Measurements from ENCODE around the gene ALX3.
A peak's percentile ranks its signal among the peaks of the same experiment; 100 is the strongest.

Gene ALX3

DNA sequence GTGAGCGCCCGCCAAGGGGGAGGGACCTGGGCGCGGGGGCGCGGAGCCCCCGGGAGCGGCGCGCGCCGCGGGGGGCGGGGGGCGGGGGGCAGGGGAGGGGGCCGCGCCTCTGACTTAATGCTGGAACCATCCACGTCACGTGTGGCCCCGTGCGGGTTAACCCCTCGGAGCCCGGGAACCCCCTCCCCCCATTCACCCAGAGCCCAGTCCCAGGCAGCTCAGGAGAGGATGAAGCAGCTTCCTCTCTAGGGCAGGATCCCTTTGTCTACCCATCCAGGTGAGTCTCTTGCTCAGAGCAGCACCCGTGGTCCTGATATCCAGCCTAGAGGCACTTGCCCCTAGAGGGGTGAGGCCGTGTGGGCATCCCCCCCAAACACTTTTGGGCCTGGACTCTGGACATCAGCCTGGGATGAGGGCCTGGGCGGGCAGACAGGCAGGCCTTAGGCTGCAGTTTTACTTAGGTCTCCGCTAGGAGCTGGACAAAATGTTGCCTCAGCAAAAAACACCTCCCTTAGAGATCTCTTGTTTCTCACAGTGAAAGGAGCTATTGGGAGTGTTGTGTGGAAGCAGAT, at the start of gene ALX3:
Gene ALX3, minus strand, starts transcription at position 2 of the 572 bp plus-strand sequence. CDS start 60 bp downstream, outside the sequence.
- no peak for DNase-seq

DNA sequence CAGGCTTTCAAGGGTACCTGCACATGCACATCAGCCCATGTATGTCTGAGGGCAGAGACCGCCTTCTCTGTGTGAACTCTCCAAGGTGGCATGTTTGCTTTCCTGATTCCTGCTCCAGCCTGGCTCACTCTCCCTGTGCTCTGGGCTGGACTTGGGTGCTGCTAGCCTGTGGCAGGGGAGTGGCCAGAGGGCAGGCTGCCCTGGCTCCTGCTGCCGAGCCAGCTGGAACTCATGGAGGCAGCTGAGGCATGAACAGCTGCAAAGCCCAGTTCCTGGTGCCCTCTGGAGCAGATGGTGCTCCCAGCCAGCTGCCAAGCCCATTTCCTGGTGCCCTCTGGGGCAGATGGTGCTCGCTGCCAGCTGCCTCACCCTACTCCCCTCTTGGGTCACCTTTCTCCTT, 49.4 kb upstream of the ALX3 start:
- no peak for DNase-seq

DNA sequence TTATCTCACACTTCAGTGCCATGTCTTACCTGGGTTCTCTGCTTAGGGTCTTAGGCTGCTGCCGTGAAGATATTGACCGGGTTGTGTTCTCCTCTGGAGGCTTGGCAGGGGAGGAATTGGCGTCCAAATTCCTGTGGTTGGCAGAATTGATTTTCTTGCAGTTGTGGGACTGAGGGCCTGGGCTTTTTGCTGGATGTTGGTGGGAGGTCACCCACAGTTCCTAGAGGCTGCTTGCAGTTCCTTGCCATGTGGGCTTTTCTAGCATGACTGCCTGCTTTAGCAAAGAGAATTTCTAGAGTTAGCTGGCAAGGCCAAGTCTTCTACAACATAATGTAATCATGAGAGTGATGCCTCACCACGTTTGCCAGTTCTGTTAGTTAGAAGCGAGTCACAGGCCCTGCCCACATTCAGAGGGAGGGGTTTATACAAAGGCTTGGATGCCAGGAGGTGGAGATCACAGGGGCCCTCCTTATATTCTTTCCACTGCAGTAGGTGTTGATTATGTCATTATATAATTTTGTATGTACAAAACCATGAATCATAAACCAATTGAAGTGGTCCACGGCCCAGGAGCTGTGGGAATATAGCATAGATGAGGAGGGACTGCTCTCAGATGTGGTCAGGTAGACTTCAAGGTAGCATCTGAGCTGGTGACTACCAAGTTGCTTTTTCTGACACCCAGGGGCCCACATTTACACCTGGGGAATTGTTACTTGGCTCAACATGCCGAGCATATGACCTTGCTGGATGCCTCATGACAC, 48.3 kb upstream of the ALX3 start:
- DNase-seq: no peak

DNA sequence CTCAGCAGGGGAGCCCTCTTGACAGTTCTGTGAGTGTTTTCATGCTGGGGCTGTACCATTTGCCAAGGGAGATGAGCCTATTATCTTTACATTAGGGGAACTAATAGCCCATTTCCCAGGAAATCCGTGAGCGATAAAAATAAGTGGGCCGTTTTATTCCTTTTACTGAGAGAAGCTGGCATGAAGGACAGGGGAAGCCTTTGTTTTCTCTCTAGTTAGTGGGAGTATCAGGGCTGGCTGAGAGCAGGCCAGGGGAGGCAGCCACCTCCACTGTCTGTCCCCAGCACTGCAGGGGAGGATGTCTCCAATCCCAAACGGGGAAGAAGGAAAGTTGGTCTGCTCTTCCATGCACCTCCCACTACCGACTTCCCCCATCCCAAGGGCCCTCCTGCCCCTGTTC, 44.3 kb upstream of the ALX3 start:
- DNase-seq: no peak

DNA sequence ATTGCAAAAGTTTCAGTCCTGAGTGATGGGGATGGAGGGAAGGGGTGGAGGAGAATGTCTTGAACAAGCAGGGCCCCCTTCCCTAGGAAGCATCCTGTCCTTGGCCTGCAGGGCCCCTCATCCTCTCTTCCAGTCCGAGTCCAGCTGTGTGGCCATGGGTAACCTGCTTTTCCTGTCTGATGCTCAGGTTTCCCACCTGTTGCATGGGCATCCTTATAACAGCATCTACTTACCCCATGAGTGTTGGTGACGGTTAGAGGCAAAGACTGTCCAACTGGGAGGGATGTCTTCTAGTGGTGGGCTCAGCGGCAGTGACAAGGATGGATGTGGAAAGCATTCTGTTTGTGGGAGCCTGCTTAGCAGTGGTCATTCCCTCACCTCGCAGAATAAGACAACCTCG, 43.7 kb upstream of the ALX3 start:
- no peak for DNase-seq

DNA sequence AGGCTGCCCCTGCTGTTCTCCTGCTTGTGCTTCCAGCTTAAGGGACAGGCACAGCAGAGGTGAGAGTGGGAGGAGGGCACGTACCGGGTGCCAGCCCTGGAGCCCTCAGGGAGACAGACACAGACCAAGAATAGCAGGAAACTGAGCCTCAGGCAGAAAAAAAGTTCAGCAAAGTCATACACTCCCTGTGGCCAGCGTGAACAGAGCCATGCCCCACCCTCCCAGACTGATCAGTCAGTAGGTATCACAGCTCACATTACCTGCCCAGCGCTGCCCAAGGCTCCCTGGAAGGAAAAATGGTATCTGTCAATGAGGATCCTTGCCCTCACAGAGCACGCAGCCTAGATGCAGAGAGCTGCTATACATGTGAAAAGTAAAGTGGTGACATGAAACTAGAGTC, 43.1 kb upstream of the ALX3 start:
- DNase-seq: no peak

DNA sequence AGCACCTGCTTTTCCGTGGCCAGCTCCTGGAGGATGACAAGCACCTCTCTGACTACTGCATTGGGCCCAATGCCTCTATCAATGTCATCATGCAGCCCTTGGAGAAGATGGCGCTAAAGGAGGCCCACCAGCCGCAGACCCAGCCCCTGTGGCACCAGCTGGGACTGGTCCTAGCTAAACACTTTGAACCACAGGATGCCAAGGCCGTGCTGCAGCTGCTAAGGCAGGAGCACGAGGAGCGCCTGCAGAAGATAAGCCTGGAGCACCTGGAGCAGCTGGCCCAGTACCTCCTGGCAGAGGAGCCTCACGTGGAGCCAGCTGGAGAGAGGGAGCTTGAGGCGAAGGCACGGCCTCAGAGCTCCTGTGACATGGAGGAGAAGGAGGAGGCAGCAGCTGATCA, 42.2 kb upstream of the ALX3 start:
- DNase-seq: no peak

DNA sequence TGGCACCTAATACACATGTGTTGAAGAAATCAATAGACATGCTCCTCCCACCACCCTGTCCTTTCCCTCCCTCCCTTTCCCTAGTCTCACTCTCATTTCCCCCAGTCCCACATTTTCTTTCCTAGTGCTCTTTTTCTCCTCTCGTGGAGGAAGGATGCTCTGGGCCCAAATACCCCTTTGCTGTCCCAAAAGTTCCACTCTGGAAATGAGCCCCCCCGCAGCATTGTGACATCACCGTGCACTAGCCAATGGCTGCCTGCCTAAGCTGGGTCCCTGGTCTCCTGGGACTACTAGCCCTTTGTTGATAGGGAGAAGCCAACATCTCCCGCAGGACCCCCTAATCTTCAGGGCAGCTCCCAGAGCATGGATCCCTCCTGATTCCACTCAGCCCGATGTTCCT, 41.7 kb upstream of the ALX3 start, which contains the start of gene UBL4B:
Gene UBL4B, plus strand, starts transcription at position 301 of the 400 bp plus-strand sequence. Its CDS starts 92 bp downstream, at position 393.
- DNase-seq: no peak

DNA sequence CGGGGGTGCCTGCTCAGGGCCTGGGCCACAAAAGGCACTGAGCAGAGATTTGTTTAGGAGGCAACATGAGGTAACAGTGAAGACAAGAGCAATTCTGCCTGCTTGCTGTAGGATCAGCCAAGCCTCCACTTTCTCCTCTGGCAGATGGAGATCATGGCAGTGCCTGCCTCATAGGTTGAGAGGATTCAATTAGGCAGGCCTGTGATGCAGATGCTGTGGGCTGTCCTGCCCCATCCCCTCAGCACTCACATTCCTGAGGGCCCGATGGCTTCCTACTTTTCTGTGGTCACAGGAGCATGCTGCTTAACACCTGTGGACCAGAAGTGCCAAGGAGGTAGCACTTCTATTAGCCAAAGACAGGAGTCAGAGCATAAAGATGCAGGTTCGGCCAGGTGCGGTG, 40.6 kb upstream of the ALX3 start:
- no peak for DNase-seq

DNA sequence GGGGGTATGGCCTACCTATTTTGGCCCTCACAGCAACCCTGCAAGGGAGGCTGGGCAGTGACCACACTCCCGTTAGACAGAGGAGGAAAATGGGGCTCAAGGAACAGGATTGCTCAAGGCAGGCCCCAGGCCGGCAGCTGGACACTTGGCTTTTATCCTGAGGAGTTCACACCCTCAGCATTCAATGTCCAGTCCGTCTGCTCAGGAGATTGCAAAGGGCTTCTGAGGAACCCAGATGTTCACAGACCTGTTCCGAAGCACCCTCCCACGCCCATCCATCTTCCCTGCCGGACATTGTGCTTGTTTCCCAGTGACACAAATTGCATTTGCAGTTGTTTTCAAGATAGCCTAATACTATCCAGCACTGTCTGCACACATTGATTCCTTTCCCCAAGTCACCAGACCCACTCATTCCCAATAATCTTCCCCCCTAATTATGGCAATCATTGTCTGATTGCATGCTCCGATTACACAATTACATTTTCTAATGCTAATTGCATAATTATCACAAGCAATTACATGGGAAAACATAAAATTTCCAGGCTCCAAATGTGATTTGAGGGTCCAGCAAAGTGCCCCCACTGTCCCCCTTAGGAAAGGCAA, 37.5 kb upstream of the ALX3 start:
- no peak for DNase-seq

DNA sequence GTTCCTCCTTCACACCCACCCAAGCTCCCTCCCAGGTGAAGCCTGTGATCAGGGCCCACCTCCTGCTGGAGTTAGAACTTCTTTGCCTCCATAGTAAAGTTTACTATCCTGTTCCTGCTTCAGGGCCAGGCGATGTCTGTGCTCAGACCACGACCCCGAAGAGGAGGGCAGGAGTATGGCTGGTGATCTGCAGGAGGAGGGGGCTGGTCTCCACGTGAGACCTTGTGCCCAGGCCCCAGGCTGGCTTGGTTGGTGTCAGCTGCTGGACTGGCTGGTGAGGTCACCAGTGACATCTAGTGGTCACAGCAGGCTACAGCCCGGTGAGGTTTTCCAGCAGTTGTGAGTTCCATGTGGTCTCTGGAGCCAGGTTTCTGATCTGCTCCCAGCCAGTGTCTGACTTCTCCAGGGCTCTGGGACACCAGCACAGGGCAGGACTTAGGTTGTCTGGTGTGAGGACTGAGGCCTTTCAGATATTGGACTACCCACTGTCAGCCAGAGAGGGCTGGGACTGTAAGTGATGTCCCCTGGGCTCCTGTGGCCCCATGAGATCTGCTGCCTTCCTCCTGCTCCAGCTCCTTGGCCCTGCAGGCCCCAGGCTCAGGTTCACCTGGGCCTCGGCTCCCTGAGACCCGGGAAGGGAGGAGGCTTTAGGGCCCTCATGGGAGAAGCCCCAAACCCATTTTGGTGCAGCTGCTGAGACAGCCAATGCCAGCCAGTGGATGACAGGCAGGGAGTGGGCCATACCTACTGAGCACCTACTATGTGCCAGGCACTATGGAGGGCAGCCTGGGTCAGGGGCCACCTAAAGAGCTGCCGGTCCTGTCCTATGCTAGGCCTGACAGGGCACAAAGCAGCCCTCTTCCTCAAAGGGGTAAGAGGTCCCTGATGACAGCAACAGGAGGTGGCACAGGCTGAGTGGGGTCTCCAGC, 35.8 kb upstream of the ALX3 start:
- DNase-seq: peak; percentile 63

DNA sequence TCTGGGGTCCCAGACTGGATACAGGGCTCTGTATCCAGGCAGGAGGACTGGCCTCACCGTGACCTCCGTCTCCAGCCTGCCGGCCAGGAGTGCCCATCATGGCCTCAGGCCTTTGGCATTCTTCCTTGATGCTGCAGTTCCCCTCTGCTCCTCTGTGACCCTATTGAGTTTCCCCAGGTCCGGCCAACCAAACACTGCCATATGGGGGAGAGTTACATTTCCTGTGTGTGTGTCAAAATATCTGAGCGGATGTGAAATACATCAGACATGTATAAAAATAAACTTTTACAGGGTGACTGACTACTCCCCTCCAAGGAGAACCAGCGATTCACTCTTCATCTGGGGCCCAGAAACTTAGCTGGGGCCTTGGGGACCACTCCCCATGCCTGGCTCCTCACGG, 31.6 kb upstream of the ALX3 start:
- no peak for DNase-seq

DNA sequence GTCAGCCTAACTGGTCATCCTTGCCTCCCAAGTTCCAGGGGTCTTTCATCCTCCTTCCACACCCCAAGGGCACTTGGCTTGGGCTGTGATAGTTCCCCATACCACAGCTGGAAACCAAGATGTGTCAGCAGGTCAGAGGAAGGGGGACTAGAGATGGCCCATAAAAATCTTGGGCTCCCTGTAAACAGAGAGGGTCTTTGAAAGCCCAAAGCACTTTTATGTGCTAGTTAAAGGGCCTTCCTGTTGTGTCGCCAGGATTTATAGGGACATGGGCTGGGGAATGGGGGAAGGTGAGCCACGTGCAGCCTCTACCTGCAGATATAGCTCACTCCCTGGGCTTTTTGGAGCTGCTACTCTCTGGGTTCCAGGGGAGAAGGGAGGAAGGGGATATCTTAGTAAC, 29.9 kb upstream of the ALX3 start:
- no peak for DNase-seq

DNA sequence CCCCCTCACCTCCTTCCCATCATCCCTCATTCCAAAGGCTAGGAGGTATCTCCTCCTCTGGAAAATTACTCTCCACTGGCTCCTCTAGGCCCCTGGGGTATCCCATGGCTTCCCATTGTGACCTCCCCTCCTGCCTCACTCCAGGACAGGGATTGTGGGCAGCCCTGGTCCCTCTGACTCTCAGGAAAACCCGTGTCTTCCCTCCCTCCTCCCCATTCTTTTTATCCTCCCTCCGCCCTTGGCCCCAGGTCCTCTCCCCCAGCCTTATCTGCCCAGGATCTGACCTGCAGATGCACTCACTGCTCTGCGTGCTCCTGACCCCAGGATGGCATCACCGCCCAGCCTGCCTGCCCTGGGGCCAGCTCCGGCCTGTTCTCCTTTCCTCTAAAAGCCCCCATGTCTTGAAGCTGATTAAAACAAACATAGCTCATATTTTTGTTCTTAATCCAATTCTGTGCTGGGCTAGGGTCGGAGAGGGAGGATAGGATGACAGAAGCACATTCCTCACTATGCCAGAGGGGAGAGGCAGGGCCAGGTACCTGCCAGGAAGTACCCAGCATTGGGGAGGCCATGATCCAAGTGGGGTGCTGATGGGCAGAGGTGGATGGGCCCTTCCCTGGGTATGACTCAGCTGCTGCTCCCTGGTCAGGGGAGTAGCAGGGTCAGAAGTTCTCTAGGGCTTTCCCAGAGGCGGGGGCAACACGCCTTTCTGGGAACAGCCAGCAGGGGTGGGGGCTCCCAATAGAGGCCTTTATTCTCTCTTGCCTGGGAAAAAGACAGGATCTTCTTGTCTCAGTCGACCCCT, 28.0 kb upstream of the ALX3 start:
- DNase-seq: no peak

DNA sequence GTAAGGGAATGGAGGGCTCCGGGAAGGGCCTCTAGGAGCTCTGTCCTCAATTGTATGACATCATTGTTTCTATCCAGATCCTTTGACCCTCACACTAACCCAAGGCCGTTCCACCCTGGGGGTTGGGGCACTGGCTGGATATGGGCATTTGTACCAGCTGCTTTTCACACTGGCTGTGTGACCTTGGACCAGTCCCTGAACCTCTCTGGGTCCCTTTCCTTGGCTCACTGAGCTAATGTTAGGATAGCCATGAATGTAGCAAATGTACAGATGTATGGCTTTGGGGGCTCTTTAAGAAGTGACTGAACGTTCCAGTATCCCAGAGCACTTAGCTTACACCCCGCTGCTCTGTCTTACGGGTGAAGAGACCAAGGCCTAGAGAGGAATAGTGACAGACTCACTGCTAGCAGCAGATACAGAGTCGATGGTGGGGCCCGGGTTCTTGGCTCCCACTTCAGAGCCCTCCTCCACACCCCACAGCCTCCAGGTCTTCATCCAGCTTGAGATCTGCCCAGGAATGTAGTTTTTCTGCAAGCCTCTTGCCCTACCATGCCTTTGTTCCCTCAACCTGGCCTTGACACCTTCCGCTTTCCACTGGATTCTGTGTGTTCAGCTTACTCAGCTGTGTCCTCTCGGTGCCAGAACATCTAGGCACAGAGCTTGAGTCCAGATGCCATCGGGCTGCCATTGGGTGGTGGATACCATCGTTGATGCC, 27.2 kb upstream of the ALX3 start:
- no peak for DNase-seq

DNA sequence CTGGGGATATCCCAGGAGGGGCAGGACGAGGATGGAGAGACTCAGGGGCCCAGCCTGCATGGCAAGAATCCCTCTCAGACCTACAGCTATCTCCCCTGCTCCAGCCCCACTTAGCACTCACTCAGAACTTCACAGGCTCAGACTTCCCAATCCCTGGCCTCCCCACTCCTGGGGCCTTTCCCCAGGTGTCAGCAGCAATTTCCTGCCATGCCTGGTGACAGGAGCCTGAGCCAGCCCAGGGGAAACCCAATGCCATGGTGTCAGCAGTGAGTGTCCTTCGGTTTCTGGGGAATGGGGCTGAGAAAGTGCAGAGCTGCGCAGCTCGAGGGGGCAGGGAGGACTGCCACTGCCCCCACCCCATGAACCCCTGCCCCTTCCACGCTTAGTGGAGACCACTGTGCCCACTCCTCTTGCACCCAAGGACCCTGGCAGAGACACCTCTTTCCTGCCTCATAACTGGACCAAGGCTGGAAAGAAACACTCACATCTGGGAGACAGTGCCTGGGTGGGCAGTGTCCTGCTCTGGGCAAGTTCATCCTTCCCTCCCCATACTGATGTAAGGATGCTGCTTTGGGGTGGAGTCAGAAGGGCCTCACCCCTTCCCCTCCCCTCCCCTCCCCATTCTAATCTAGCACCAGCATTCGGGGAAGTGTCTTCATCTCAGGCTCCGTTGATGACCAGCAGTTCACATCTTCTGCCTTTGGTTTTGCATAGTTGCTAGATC, 24.6 kb upstream of the ALX3 start:
- no peak for DNase-seq

DNA sequence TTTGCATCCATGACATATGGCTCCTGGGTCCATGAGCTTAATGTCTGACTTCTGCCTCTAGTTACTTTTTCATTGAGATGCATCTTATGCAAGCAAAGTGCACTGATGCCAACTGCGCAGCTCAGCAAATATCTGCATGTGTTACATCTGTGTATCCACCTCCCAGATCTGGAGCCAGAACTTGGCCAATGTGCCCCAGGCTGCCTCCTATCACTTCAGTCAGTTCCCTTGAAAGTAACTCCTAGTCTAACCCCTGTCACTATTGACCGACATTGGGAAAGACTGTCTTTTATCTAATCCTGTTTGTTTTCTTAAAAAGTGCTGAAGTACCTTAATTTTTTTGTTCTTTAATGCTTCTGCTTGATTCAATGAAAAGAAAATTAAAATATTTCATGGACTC, 22.5 kb upstream of the ALX3 start:
- no peak for DNase-seq

DNA sequence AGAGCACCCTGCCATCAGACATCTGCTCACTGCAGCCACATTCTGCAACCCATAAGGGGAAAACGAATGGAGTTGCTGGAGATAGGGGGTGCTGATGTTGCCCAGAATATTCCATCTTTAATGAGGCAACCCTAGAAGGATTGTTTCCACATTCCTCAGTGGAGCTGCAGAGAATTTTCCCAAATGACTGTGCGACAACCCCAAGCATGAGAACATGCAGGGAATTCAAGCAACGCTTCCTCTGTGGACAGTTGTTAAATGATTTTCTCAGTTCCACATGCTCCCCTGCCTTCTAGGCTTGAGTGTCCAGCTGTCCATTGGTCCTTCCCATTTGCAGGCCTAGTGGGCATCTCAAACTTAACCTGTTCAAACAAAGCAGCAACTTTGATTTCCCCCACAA, 21.3 kb upstream of the ALX3 start:
- no peak for DNase-seq

DNA sequence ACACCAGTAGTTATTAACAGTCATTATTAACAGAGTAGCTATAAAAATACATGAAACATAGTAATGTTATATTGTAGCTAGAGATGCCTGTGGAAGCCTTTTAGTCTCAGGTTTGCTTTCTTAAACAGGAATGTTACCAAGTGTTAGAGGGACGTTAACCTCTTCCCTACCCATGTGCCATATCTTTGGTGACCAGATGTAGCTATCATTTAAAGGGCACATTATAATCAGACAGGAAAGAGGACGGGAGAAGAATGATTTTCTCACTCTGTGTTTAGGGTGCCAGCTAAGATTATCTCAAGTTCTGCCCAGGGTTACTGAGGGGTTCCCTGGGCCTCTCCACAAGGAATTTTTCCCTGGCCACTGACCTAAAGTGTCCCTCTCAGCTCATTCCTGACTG, 20.9 kb upstream of the ALX3 start:
- no peak for DNase-seq

DNA sequence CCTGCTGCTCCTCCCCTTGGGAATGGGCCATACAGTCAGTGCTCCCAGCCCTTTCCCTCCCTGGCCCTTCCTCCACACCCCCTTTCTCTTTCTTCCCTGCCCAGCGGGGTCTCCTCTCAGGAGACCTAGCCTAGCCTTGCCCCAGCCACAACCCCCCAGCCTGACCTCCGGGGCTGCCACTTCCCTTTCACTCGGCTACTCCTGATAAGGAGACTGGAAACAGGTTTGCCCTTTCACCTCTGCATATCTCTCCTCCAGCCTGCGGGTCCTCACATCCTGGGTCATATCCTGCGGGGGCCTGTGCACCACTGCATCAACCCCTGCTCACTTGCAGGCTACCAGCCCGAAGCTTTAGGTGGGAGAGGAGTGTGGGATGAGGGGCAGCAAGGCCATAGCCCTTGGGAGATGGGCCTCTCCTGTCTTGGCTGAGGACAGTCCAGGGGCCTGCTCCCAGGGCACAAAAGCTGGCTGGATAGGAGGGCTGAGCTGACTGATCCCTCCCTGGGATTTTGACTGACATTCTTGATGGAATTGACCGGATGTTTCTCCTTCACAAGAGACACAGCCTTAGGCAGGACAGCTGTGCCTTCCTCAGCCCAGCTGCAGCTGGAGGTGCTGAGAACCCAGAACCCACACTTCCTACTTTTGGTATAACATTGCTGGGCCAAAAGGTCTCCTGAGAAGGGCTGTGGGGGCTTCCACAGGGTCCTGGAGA, 19.2 kb upstream of the ALX3 start:
- no peak for DNase-seq

Data from activated naive CD4-positive, alpha-beta T cell treated with Interleukin-2 at 50 U/mL for 16 hours (primary cell).